ENCODE data around the gene AFF3.

DNA sequence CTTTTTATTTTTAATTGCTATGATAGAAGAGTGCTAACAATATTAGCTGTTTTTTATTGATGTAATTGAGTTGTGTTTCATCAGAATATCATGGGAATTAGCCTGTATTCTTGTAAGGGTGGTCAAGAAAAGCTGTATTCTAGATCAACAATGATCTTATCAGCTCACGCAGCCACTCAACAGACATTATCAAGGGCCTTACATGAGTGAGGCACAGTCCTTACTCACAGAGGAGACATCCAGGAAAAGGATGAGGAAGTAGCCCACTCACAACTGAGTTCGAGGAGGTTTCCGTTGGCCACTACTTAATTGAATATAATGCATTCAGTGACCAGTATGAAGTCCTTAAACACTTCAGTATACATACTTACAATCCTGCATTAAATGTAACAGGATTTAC, 152.5 kb downstream of the AFF3 start:
- TF ChIP-seq, protein P1, sequence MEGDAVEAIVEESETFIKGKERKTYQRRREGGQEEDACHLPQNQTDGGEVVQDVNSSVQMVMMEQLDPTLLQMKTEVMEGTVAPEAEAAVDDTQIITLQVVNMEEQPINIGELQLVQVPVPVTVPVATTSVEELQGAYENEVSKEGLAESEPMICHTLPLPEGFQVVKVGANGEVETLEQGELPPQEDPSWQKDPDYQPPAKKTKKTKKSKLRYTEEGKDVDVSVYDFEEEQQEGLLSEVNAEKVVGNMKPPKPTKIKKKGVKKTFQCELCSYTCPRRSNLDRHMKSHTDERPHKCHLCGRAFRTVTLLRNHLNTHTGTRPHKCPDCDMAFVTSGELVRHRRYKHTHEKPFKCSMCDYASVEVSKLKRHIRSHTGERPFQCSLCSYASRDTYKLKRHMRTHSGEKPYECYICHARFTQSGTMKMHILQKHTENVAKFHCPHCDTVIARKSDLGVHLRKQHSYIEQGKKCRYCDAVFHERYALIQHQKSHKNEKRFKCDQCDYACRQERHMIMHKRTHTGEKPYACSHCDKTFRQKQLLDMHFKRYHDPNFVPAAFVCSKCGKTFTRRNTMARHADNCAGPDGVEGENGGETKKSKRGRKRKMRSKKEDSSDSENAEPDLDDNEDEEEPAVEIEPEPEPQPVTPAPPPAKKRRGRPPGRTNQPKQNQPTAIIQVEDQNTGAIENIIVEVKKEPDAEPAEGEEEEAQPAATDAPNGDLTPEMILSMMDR (IDR thresholded peaks at IDR 0.05): no peak
- TF ChIP-seq POLR2A (IDR thresholded peaks at IDR 0.05) (no peak), POLR2AphosphoS5 (IDR thresholded peaks at IDR 0.05) (no peak)
